ENCODE measurements around the gene MAEA.

The MAEA gene

DNA sequence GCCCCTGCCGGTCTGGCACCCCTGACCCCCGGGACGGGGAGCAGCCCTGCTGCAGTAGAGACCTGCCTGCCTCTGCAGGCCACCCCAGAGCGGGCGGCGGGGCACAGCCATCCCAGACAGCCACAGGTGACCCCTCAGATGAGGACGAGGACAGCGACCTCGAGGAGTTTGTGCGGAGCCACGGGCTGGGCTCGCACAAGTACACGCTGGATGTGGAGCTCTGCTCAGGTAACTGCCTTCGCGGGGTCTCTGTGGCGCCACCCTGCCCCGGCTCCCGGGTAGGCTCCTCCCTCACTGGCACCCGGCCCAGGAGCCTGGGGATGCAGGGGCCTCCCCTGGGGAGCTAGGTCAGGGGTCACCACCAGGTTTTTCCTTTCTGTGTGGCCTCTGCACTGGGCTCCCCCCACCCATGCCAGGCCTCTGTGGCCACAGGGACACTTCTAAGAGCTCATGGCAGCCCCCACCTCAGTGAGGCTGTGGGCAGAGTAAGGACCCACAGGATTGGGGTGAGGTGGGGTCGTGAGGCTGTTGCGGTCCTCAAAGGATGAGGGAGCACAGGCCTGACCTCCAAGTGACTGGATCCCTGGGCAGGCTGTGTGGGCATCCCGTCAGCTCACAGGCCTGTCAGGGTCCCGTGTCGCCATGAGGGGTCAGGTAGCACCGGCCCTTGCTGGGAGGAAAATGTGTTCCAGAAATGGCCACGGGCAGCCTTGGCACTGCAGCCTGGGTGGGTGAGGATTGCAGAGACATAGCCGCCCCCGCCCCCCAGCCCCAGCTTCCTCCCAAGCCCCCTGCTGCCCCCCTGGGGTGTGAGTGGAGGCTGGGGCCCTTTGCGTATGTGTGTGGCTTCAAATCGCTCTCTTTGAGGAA, 63.7 kb downstream of the MAEA start:
- Histone ChIP-seq H4K20me1 (ENCODE audit: insufficient read depth, low read length) (no peaks in the 10 kb centered on the region), H3K36me3 (replicated peaks; ENCODE audit: low read depth, low read length) (peaks cover 17% of the 10 kb centered on the region), H3K4me3 (ENCODE audit: low read length) (no peak overlapping the region), H3K4me1 (ENCODE audit: low read length) (peaks cover 6% of the 10 kb centered on the region), H3K9me3 (ENCODE audit: insufficient read depth, low read length) (no peaks in the 10 kb centered on the region), H3K27ac (ENCODE audit: low read length) (no peak overlapping the region), H3K4me2 (ENCODE audit: low read length) (no peak overlapping the region), H3K79me2 (ENCODE audit: low read length) (peaks cover 10% of the 10 kb centered on the region), H3K27me3 (ENCODE audit: low read depth, low read length) (no peaks in the 10 kb centered on the region), H2AFZ (ENCODE audit: low read depth, low read length) (no peak overlapping the region), H3K9ac (ENCODE audit: low read length) (no peak overlapping the region)
- TF ChIP-seq, protein P1, sequence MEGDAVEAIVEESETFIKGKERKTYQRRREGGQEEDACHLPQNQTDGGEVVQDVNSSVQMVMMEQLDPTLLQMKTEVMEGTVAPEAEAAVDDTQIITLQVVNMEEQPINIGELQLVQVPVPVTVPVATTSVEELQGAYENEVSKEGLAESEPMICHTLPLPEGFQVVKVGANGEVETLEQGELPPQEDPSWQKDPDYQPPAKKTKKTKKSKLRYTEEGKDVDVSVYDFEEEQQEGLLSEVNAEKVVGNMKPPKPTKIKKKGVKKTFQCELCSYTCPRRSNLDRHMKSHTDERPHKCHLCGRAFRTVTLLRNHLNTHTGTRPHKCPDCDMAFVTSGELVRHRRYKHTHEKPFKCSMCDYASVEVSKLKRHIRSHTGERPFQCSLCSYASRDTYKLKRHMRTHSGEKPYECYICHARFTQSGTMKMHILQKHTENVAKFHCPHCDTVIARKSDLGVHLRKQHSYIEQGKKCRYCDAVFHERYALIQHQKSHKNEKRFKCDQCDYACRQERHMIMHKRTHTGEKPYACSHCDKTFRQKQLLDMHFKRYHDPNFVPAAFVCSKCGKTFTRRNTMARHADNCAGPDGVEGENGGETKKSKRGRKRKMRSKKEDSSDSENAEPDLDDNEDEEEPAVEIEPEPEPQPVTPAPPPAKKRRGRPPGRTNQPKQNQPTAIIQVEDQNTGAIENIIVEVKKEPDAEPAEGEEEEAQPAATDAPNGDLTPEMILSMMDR (IDR thresholded peaks at IDR 0.05; ENCODE audit: low read depth, low read length), result no peak
- TF ChIP-seq EZH2phosphoT487 (IDR thresholded peaks at IDR 0.05; ENCODE audit: low read depth), result no peak

GRCh38 chr4:1354136-1354982, 64.7 kb downstream of the MAEA start:
- H3K27me3 ChIP-seq (ENCODE audit: low read depth, low read length), result no peaks in the 10 kb centered on the region
- no peaks in the 10 kb centered on the region for H4K20me1 ChIP-seq (ENCODE audit: insufficient read depth, low read length)
- no peak overlapping the region for H3K27ac ChIP-seq (ENCODE audit: low read length)
- no peak overlapping the region for H3K4me3 ChIP-seq (ENCODE audit: low read length)
- peaks cover 2% of the 10 kb centered on the region; the same call in 1 of the 2 replicates for H3K4me1 ChIP-seq (ENCODE audit: low read length)
- no peak overlapping the region for H3K4me2 ChIP-seq (ENCODE audit: low read length)
- no peak overlapping the region for H2AFZ ChIP-seq (ENCODE audit: low read depth, low read length)
- peaks cover under 1% of the 10 kb centered on the region; the same call in 1 of the 2 replicates for H3K79me2 ChIP-seq (ENCODE audit: low read length)
- H3K36me3 ChIP-seq (replicated peaks; ENCODE audit: low read depth, low read length), result peaks cover 14% of the 10 kb centered on the region
- TF ChIP-seq EZH2phosphoT487 (IDR thresholded peaks at IDR 0.05; ENCODE audit: low read depth), result no peak
- TF ChIP-seq, protein P1 (IDR thresholded peaks at IDR 0.05; ENCODE audit: low read depth, low read length), result no peak
- H3K9me3 ChIP-seq (ENCODE audit: insufficient read depth, low read length), result no peaks in the 10 kb centered on the region
- no peak overlapping the region for H3K9ac ChIP-seq (ENCODE audit: low read length)

GRCh38 chr4:1354983-1355275, 65.2 kb downstream of the MAEA start:
- H3K79me2 ChIP-seq (ENCODE audit: low read length), result no peaks in the 10 kb centered on the region
- no peak overlapping the region for H3K4me3 ChIP-seq (ENCODE audit: low read length)
- no peak overlapping the region for H3K9ac ChIP-seq (ENCODE audit: low read length)
- no peak overlapping the region for H3K27ac ChIP-seq (ENCODE audit: low read length)
- TF ChIP-seq, protein P1 (IDR thresholded peaks at IDR 0.05; ENCODE audit: low read depth, low read length), result no peak
- no peak for TF ChIP-seq EZH2phosphoT487 (IDR thresholded peaks at IDR 0.05; ENCODE audit: low read depth)
- H4K20me1 ChIP-seq (ENCODE audit: insufficient read depth, low read length), result no peaks in the 10 kb centered on the region
- H3K9me3 ChIP-seq (ENCODE audit: insufficient read depth, low read length), result no peaks in the 10 kb centered on the region
- H3K36me3 ChIP-seq (replicated peaks; ENCODE audit: low read depth, low read length), result peaks cover 8% of the 10 kb centered on the region
- no peak overlapping the region for H3K4me2 ChIP-seq (ENCODE audit: low read length)
- no peaks in the 10 kb centered on the region for H3K27me3 ChIP-seq (ENCODE audit: low read depth, low read length)
- H3K4me1 ChIP-seq (ENCODE audit: low read length), result peaks cover 2% of the 10 kb centered on the region; the same call in 1 of the 2 replicates
- H2AFZ ChIP-seq (ENCODE audit: low read depth, low read length), result no peak overlapping the region

GRCh38 chr4:1355378-1355777, 65.7 kb downstream of the MAEA start:
- TF ChIP-seq EZH2phosphoT487 (IDR thresholded peaks at IDR 0.05; ENCODE audit: low read depth), result no peak
- TF ChIP-seq, protein P1 (IDR thresholded peaks at IDR 0.05; ENCODE audit: low read depth, low read length), result no peak
- H3K36me3 ChIP-seq (replicated peaks; ENCODE audit: low read depth, low read length), result peaks cover 8% of the 10 kb centered on the region
- no peaks in the 10 kb centered on the region for H3K27me3 ChIP-seq (ENCODE audit: low read depth, low read length)
- H3K4me3 ChIP-seq (ENCODE audit: low read length), result no peak overlapping the region
- H3K4me1 ChIP-seq (ENCODE audit: low read length), result peaks cover 2% of the 10 kb centered on the region; the same call in 1 of the 2 replicates
- H3K27ac ChIP-seq (ENCODE audit: low read length), result no peak overlapping the region
- no peak overlapping the region for H3K9ac ChIP-seq (ENCODE audit: low read length)
- H3K79me2 ChIP-seq (ENCODE audit: low read length), result no peaks in the 10 kb centered on the region
- no peak overlapping the region for H2AFZ ChIP-seq (ENCODE audit: low read depth, low read length)
- no peak overlapping the region for H3K4me2 ChIP-seq (ENCODE audit: low read length)
- no peaks in the 10 kb centered on the region for H4K20me1 ChIP-seq (ENCODE audit: insufficient read depth, low read length)
- H3K9me3 ChIP-seq (ENCODE audit: insufficient read depth, low read length), result no peaks in the 10 kb centered on the region

Measured in OCI-LY3 (cell line).